Kidney (tissue), 14 donors: ENCODE data around the gene OR4X1. TPM values are rescaled to one million over a fixed set of nuclear protein-coding genes. Genes with fewer than 3 reads are reported as not detected.

Experiments
- DNase-seq, 5 donors: peaks; one replicate each; pipeline ENCODE4 v3.0.0-alpha.2; 2013 to 2020
- FAIRE-seq: peaks from 2 replicates; lab custom pipeline; 2012; peaks lifted over from hg19 to GRCh38; lab: Jason Lieb, UNC
- H3K27ac ChIP-seq, 2 donors: one replicate each; pipeline ENCODE4 v1.7.0; 2013; ENCODE audit warnings: low read depth in 2 of 2, low read length in 2 of 2, inconsistent platforms in 1 of 2
- H3K27me3 ChIP-seq: one replicate; pipeline ENCODE4 v1.7.1; 2013; ENCODE audit warnings: low read length, inconsistent platforms; ENCODE audit not compliant: control insufficient read depth, insufficient read depth
- H3K36me3 ChIP-seq, 3 donors: one replicate each; pipeline versions ENCODE4 v1.7.0 to v1.7.1; 2013; ENCODE audit warnings: low read length in 3 of 3, control low read depth in 1 of 3, inconsistent platforms in 1 of 3; ENCODE audit not compliant: insufficient read depth in 3 of 3, control insufficient read depth in 2 of 3
- H3K4me1 ChIP-seq, 3 donors: one replicate each; pipeline versions ENCODE4 v1.7.0 to v1.7.1; 2013; ENCODE audit warnings: low read length in 3 of 3, inconsistent platforms in 1 of 3, low read depth in 1 of 3; ENCODE audit not compliant: control insufficient read depth in 2 of 3, insufficient read depth in 2 of 3
- H3K4me3 ChIP-seq, 3 donors: one replicate each; pipeline versions ENCODE4 v1.7.0 to v1.8.1; 2013; ENCODE audit warnings: low read length in 3 of 3, control low read depth in 1 of 3, inconsistent platforms in 1 of 3
- H3K9ac ChIP-seq, 3 donors: one replicate each; pipeline versions ENCODE4 v1.7.0 to v1.7.1; 2013; ENCODE audit warnings: low read length in 3 of 3, control low read depth in 1 of 3, inconsistent platforms in 1 of 3
- H3K9me3 ChIP-seq, 3 donors: one replicate each; pipeline versions ENCODE4 v1.7.0 to v1.7.1; 2013; ENCODE audit warnings: low read length in 3 of 3, control low read depth in 1 of 3, inconsistent platforms in 1 of 3; ENCODE audit not compliant: control insufficient read depth in 2 of 3, insufficient read depth in 1 of 3
- CTCF ChIP-seq: IDR thresholded peaks from 3 replicates; pipeline ENCODE4 v1.5.1; 2012; ENCODE audit warnings: mild to moderate bottlenecking, moderate library complexity, borderline replicate concordance; ENCODE audit not compliant: insufficient read depth; ENCODE audit errors: extremely low read depth
- intact Hi-C: fragments of 100-400 bp; cut with DNase I; formaldehyde crosslinking; loops from one replicate; pipeline ENCODE4 v1.11.1; 2022
- polyA plus RNA-seq: library from polyadenylated mRNA; stranded (reverse); fragments of 350-450 nt; fragmentation: Illumina TruSeq; extraction: RNeasy Lipid Tissue Mini Kit (QIAGEN cat#74804); gene quantifications from one replicate; pipeline ENCODE4 v1.2.3, GENCODE V29; 2014; ENCODE audit warnings: low read depth, low replicate concordance; ENCODE audit not compliant: insufficient read depth
- total RNA-seq: library from RNA; stranded (reverse); fragmentation: NEBNext Ultra II Directional; extraction: Animal tissue kit (Norgen Biotek cat#: 25700); gene quantifications from one replicate; pipeline ENCODE4 v1.2.1, GENCODE V29; 2021
- donor health status: control.
- donor health status: control.
- donor health status: control.
- donor health status: control.
- donor health status: control.
- donor health status: DM: yes; HTN: yes; CAD: no.
- donor health status: Normal renal cell carcinoma (clear cell type).

OR4X1 gene
- total and polyA plus RNA-seq, 2 donors from 2014 or later = not detected

- Histone ChIP-seq H3K36me3 (no peaks in the 10 kb centered on the region), H3K9me3 (no peaks in the 10 kb centered on the region), H3K27me3 (no peaks in the 10 kb centered on the region), H3K9ac (no peak overlapping the region), H3K4me1 (no peaks in the 10 kb centered on the region), H3K4me3 (no peak overlapping the region), H3K27ac (no peak overlapping the region)
- no peak for TF ChIP-seq CTCF
- intact Hi-C loops = no loop called here
- no peak for FAIRE-seq
- no peak for DNase-seq
Observed at GRCh38 chr11:48261600-48261999, 2.1 kb upstream of the OR4X1 start.

- no peak overlapping the region for H3K4me3 ChIP-seq
- H3K27me3 ChIP-seq = no peaks in the 10 kb centered on the region
- FAIRE-seq (no peak), DNase-seq (no peak)
- H3K4me1 ChIP-seq = no peaks in the 10 kb centered on the region
- TF ChIP-seq CTCF = no peak
- no peaks in the 10 kb centered on the region for H3K36me3 ChIP-seq
- H3K9me3 ChIP-seq = peaks cover 0 to 3% (median 0%) of the 10 kb centered on the region in 3 donors
- intact Hi-C loops = no loop called here
- no peak overlapping the region for H3K27ac ChIP-seq
- no peak overlapping the region for H3K9ac ChIP-seq
Observed at GRCh38 chr11:48270621-48271020, 7.0 kb downstream of the OR4X1 start.

GRCh38 chr11:48272606-48273005 is 8.9 kb downstream of the OR4X1 start:
- H3K27ac ChIP-seq = no peak overlapping the region
- H3K27me3 ChIP-seq = no peaks in the 10 kb centered on the region
- FAIRE-seq (no peak), DNase-seq (no peak)
- no peaks in the 10 kb centered on the region for H3K4me1 ChIP-seq
- H3K9me3 ChIP-seq = peaks cover 0 to 3% (median 0%) of the 10 kb centered on the region in 3 donors
- no peaks in the 10 kb centered on the region for H3K36me3 ChIP-seq
- H3K4me3 ChIP-seq = no peak overlapping the region
- H3K9ac ChIP-seq = no peak overlapping the region
- no peak for TF ChIP-seq CTCF
- intact Hi-C loops = no loop called here

- intact Hi-C loops = no loop called here
- peak; percentile 98 for FAIRE-seq
- no peak for TF ChIP-seq CTCF
Observed at GRCh38 chr11:48305923-48306322, 42.3 kb downstream of the OR4X1 start, which contains the start of gene OR4S1. TSS of gene OR4S1 (plus strand) at chr11:48306223. CDS start at chr11:48306223, 0 bp downstream.

More at GRCh38 chr11:48305923-48306322, 42.3 kb downstream of the OR4X1 start, which contains the start of gene OR4S1:
- no peak within 1 kb of the TSS for H3K9ac ChIP-seq
- no peaks in the 10 kb centered on the region for H3K9me3 ChIP-seq
- no peak within 1 kb of the TSS for H3K27ac ChIP-seq
- no peaks in the 10 kb centered on the region for H3K36me3 ChIP-seq
- no peaks in the 10 kb centered on the region for H3K4me1 ChIP-seq
- H3K4me3 ChIP-seq = no peak within 1 kb of the TSS
- DNase-seq = no peak
- no peaks in the 10 kb centered on the region for H3K27me3 ChIP-seq
